HG03565 (cell line): ENCODE measurements around the gene CLCN1.
"Not testable (repeated sequence)": the region's sequence is repeated elsewhere in the genome, so short reads cannot be mapped to it uniquely, and the experiment has no call there.

Source experiments
- ATAC-seq: cut with Tn5 transposase; IDR thresholded peaks from one replicate; pipeline ENCODE4 v1.9.1; 2021; ENCODE audit warnings: mild to moderate bottlenecking, moderate library complexity; ENCODE audit not compliant: unreplicated experiment

Gene CLCN1

DNA sequence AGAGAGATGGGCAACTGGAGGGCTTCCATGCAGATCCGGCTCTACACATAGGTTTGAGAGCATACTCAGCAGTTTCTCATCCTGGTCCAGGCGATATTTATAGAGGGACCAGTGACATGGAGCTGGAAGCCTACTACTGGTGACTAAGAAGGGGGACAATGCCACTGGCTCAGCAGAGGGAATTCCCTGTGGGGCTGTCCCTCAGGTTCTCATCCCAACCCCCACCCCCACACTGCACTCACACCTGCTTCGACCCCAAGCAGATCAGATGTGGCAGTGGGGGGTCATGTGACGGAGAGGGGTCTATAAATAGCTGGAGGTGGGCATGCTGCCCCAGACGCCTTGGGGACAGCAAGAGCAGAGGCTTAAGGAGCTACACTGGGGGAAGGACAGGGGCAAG is at the start of gene CLCN1:
Gene CLCN1, plus strand, starts transcription at position 336 of the 400 bp plus-strand sequence. CDS start 102 bp downstream, outside the sequence.
- ATAC-seq = no peak

- no peak for ATAC-seq
Observed at GRCh38 chr7:143269251-143269650, 46.7 kb upstream of the CLCN1 start.

DNA sequence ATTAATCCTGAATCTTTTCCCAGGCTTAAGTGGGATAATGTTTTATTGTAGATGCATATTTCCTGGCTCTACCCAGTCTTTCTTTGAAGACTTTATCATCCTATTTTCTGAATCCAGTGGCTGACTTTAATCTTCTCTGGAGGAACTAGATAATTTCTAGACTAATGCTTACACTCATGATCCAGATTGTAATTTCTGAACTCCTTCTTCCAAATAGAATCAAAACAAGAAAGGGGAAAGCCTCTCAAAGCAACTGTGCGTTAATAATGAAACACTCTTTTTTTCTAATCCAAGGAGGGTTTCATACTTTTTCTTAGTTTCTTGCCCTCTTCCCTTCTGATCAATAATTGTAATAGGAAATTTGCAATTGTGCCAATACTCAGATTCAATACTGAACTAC is 44.7 kb upstream of the CLCN1 start:
- no peak for ATAC-seq

GRCh38 chr7:143272871-143273270 is 43.0 kb upstream of the CLCN1 start:
- ATAC-seq = no peak

DNA sequence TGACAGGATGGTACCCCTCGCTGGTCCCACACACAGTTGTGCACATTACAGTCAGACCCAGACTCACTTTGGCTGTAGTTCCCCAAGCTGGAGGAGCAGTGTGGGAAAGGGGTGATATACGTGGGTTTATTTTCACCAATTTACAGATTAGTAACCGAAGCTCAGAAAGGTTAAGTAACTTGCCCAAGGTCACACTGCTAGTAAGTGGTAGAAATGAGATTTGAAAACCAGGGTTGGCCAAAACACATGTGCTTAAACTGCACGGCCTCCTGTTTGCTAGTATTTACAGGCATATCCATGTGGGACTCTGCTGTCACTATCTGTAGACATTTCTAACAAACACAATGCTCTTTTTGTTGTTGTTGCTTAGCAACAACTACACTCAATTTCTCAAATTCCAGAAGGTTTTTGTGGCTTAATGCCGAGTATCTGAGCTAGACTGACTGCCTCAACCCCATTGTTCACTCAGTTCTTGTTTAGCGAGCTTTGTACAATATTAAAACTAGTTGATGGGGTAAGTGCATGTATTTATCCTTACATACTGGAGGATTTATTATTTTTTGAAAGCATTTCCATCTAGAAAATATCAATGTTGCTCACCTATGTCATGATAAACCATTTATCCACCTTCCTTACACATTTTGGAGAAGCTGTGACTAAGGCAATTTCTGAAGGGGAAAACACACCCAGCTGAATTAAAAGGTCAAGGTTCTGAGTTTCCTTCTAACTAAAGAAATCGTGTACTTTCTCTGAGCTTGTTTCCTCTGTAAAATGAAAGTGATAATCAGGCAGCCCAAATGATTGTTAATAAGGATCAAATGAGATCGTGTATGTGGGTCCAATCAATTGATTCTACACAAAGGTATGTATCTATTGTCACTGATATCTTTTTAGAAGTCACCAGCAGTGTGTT is 36.5 kb upstream of the CLCN1 start:
- ATAC-seq = no peak

DNA sequence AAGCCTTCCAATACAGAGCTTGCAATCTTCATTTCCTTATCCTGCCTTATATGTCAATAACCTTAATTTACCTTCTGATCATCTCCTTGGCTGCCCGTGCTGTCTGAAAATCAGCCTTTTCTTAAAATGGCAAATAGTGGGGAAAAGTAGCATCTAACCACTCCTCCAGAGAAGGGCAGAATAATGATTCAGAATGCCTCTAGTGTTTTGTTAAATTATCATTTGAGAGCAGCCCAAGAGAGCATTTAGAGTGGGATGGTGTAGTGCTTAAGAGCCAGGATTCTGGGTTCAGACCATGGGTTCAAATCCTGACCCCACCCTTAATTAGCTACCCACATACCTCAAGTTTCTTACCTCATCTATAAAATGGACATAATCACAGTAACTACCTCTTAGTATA is 35.8 kb upstream of the CLCN1 start:
- no peak for ATAC-seq

- no peak for ATAC-seq
Observed at GRCh38 chr7:143280566-143280965, 35.3 kb upstream of the CLCN1 start.

- ATAC-seq = no peak
Observed at GRCh38 chr7:143281529-143281928, 34.4 kb upstream of the CLCN1 start.

DNA sequence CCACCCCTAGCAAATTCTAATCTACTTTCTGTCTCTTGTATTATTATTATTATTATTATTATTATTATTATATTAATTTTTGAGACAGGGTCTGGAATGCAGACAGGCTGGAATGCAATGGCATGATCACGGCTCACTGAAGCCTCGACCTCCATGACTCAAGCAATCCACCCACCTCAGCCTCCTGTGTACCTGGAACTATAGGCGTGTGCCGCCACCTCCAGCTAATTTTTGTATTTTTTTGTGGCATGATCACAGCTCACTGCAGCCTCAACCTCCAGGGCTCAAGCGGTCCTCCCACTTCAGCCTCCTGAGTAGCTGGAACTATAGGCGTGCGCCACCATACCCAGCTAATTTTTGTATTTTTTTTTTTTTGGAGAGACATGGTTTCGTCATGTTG is 33.8 kb upstream of the CLCN1 start:
- no peak for ATAC-seq

GRCh38 chr7:143283381-143283780 is 32.5 kb upstream of the CLCN1 start:
- ATAC-seq = no peak

DNA sequence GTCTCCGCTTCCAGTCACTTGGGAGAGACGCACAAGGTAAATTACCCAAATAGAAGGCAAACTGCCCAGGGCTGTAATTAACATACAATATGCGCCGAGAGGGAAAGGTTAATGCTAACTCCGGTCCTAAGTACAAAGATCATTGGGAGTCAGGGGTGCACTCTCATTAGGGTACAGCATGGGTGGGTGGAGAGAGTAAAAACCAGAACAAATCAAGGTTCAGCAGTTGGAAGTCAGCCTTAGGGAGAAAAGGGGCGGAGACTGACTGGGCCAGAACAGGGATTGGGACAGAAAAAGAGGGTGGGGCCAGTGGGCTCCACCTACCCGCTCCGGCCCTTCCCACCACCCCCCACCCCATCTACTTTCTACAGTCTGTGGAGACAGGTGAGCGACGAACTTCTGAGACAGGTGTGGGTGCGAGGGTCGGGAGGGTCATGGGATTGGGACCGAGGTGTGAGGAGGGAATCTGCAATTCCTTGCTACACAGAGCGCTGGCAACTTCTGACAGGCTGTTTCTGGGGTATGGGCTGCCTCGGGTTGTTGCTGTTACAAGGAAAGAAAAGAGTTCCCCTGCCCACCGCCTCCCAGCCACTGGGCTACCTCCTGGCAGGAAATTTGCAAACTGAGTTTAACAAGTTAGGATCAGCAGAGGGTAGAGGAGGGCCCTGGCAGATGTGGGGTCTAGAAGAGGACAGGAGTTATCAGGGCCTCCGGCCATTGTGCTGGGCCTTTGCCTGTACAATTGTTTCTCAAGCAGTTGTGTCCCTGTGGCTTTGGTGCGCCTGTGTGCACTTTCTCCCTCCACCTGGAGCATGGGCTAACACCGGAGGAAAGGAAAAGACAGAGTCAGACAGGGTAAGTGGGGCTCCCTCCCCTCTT is 31.1 kb upstream of the CLCN1 start, which contains the start of gene TMEM139:
Gene TMEM139, plus strand, starts transcription at position 368 of the 879 bp plus-strand sequence. CDS start 1,000 bp downstream, outside the sequence.
- ATAC-seq = no peak

DNA sequence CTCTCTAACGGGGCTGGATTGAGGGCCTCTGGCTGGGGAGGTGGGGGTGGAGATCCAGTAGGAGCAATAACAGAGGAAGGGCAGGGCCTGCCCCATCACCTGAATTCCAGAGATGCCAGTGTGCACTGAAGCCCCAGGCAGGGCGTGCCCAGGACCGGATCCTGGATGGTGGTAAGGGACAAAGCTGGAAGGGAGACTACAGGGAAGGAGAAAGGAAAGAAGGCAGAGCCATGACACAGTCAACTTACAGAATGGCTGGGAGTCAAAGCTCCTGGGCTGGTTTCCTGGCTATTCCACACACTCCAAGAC is 30.5 kb upstream of the CLCN1 start:
- no peak for ATAC-seq

DNA sequence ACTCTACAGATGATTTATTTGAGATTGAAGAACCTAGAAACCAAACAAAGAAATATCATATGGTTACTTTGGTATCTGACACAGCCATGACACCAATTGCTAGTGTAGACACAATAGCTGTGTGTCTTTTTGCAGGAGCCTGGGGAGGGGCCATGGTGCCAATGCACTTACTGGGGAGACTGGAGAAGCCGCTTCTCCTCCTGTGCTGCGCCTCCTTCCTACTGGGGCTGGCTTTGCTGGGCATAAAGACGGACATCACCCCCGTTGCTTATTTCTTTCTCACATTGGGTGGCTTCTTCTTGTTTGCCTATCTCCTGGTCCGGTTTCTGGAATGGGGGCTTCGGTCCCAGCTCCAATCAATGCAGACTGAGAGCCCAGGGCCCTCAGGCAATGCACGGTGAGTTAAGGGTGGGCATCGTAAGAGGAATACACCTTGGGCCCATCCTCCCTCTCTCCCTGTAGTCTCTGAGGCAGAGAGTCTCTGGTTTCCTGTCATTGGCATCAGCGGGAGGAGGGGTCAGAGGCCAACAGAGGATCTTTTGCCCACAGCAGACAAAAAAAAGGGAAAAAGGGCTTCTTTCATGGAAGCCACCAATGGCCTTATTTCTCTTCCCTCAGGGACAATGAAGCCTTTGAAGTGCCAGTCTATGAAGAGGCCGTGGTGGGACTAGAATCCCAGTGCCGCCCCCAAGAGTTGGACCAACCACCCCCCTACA is 29.9 kb upstream of the CLCN1 start:
- no peak for ATAC-seq

DNA sequence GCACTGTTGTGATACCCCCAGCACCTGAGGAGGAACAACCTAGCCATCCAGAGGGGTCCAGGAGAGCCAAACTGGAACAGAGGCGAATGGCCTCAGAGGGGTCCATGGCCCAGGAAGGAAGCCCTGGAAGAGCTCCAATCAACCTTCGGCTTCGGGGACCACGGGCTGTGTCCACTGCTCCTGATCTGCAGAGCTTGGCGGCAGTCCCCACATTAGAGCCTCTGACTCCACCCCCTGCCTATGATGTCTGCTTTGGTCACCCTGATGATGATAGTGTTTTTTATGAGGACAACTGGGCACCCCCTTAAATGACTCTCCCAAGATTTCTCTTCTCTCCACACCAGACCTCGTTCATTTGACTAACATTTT is 29.4 kb upstream of the CLCN1 start:
- no peak for ATAC-seq

GRCh38 chr7:143287339-143287934 is 28.5 kb upstream of the CLCN1 start:
- no peak for ATAC-seq

DNA sequence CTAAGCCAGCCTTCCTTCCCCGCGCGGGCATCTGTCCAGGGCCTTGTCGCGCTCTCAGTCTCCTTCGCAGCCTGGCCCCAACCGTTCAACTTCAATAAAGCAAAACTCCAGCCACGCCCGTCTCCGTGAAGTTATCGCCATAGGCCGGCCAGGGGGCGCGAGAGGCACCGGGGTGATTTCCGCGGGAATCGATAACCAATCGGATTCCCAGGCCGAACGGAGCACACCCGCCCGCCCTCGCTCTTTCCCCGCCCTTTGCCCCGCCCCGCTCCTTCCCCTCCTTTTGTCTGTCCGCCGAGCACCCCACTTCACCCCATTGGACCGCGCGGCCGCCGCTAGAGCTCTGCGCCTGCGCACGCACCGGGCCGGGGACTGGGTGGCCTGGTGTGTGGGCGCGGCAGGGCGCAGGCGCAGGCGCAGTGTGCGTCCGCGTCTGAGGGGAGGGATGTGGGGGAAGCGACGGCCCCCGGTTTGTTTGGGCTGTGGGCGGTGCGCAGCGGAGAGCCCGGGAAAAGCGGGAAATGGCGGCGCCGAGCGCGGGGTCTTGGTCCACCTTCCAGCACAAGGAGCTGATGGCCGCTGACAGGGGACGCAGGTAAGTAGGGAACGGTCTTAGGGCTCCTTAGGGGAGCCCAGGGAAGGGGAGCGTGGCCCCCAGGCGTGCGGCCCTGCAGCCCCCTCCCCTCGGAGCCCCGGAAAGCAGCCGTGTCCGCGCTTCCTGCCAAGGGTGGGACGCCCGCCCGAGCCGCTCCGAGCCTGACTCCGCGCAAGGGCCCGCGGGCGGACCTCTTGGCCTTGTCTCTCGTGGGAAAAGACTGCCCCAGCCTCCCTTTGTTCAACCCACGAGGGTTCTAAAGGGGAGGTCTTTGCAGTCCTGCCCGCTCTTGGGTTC is 27.7 kb upstream of the CLCN1 start, which contains the start of gene CASP2:
Gene CASP2, plus strand, starts transcription at position 417 of the 892 bp plus-strand sequence. Its CDS starts 105 bp downstream, at position 522.
- peak; percentile 81 for ATAC-seq

- ATAC-seq = no peak
Observed at GRCh38 chr7:143288836-143289235, 27.1 kb upstream of the CLCN1 start.

- no peak for ATAC-seq
Observed at GRCh38 chr7:143289421-143289820, 26.5 kb upstream of the CLCN1 start.

DNA sequence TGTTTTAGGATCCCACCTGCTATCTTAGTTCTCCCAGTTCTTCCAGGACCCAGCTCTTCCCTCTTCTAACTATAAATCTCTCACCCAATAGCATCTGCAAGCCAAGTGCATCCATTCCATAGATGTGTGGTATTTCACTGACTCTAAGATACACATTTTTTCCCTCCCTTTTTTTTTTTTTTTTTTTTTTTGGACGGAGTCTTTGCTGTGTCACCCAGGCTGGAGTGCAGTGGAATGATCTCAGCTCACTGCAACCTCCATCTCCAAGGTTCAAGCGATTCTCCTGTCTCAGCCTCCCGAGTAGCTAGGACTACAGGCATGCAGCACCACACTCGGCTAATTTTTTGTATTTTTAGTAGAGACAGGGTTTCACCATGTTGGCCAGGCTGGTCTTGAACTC is 26.0 kb upstream of the CLCN1 start:
- not testable (repeated sequence) for ATAC-seq

GRCh38 chr7:143290293-143290692 is 25.6 kb upstream of the CLCN1 start:
- ATAC-seq = no peak
